ENCODE data around the gene CTCF.

Gene CTCF

DNA sequence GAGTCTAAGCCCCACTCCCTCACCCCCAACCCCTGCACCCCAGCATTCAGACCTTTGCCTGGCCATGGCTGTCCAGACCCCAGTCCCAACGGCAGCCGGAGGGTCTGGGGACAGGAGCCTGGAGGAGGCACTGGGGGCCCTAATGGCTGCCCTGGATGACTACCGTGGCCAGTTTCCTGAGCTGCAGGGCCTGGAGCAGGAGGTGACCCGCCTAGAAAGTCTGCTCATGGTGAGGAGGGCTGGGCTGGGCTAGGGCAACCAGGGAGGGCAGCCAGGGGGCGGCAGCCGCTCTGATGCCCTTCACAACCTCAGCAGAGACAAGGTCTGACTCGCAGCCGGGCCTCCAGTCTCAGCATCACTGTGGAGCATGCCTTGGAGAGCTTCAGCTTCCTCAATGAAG lies 19.3 kb upstream of the CTCF start:
- no peaks in the 10 kb centered on the region for H3K9me3 Mint-ChIP-seq
- peaks cover 44% of the 10 kb centered on the region for H3K4me1 Mint-ChIP-seq
- H3K36me3 Mint-ChIP-seq = peaks cover 2% of the 10 kb centered on the region
- H3K27ac Mint-ChIP-seq = no peak overlapping the region
- no peak overlapping the region for H3K4me3 Mint-ChIP-seq
- H3K27me3 Mint-ChIP-seq = no peaks in the 10 kb centered on the region

DNA sequence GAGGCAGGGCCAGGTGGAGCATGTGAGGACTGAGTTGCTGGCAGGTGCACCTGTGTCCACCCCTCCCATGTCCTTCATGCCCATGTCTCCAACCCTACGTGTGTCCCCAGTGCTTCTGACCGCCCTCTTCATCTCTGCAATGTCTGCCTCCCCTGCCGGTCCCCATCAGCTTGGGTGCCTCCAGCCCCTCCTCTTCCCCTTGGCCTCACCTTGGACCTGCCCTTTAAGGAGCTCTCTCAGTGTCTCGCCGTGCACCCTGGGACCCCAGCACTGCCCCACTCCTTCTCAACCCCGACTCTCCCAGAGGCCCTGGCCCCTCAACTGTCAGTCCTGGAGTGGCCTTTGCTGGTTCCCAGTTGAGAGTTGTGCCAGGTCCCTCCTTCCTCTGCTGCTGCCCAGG lies 18.7 kb upstream of the CTCF start:
- Mint-ChIP-seq H3K4me3 (no peak overlapping the region), H3K27me3 (no peaks in the 10 kb centered on the region), H3K4me1 (peaks cover 48% of the 10 kb centered on the region), H3K9me3 (no peaks in the 10 kb centered on the region), H3K36me3 (peaks cover 2% of the 10 kb centered on the region), H3K27ac (no peak overlapping the region)

DNA sequence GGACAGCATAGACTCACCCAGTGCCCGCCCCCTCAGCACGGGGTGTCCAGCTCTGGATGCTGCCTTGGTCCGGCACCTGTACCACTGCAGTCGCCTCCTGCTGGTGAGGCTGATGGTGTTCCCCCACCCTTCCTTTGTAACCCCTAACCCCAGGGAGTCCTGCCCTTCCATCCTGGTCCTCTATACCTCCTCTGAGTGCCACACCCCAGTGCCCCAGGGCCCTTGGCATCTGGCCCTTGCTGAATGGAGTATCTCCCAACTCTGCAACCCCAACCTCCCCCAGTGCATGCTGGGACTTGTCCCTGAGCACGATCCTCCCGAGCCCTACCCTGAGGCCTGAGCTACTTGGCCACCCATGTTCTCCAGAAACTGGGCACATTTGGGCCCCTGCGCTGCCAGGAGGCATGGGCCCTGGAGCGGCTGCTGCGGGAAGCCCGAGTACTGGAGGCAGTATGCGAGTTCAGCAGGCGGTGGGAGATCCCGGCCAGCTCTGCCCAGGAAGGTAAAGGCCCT lies 17.9 kb upstream of the CTCF start:
- no peaks in the 10 kb centered on the region for H3K27me3 Mint-ChIP-seq
- no peaks in the 10 kb centered on the region for H3K9me3 Mint-ChIP-seq
- H3K27ac Mint-ChIP-seq = no peak overlapping the region
- H3K36me3 Mint-ChIP-seq = peaks cover 2% of the 10 kb centered on the region
- H3K4me3 Mint-ChIP-seq = no peak overlapping the region
- H3K4me1 Mint-ChIP-seq = peaks cover 49% of the 10 kb centered on the region

DNA sequence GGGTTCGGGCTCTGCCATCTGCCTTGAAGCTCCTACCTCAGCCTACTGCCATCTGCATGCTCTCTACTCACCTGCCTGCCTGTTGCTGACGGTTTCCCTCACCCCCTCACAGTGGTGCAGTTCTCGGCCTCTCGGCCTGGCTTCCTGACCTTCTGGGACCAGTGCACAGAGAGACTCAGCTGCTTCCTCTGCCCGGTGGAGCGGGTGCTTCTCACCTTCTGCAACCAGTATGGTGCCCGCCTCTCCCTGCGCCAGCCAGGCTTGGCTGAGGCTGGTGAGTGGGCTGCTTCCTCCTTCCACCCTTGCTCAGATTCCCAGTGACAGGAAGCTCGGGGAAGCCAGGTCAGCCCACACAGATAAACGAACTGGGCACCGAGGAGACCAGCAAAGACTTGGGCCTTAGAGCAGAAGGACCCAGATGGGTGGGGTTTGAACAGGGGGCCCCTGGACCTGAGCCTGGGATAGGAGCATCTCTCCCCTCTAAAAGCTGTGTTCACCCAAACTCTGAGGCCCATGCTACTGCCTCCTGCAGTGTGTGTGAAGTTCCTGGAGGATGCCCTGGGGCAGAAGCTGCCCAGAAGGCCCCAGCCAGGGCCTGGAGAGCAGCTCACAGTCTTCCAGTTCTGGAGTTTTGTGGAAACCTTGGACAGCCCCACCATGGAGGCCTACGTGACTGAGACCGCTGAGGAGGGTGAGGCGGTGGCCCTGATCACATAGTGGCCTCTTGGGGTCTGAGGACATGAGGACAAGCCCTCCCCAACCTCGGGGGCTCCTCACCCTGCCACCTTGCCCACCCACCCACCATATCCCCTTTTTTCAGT lies 17.3 kb upstream of the CTCF start:
- Mint-ChIP-seq H3K4me3 (no peak overlapping the region), H3K4me1 (peaks cover 51% of the 10 kb centered on the region), H3K27ac (no peak overlapping the region), H3K9me3 (no peaks in the 10 kb centered on the region), H3K27me3 (no peaks in the 10 kb centered on the region), H3K36me3 (peaks cover 3% of the 10 kb centered on the region)

DNA sequence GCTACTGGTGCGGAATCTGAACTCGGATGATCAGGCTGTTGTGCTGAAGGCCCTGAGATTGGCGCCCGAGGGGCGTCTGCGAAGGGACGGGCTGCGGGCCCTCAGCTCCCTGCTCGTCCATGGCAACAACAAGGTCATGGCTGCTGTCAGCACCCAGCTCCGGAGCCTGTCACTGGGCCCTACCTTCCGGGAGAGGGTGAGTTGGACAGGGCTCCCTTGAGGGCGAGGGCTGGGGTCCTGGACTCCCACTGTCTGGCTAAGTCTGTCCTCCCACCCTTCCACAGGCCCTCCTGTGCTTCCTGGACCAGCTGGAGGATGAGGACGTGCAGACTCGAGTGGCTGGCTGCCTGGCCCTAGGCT lies 16.7 kb upstream of the CTCF start:
- H3K36me3 Mint-ChIP-seq = peaks cover 3% of the 10 kb centered on the region
- H3K4me3 Mint-ChIP-seq = no peak overlapping the region
- H3K27me3 Mint-ChIP-seq = no peaks in the 10 kb centered on the region
- H3K4me1 Mint-ChIP-seq = peaks cover 48% of the 10 kb centered on the region
- no peak overlapping the region for H3K27ac Mint-ChIP-seq
- H3K9me3 Mint-ChIP-seq = no peaks in the 10 kb centered on the region

DNA sequence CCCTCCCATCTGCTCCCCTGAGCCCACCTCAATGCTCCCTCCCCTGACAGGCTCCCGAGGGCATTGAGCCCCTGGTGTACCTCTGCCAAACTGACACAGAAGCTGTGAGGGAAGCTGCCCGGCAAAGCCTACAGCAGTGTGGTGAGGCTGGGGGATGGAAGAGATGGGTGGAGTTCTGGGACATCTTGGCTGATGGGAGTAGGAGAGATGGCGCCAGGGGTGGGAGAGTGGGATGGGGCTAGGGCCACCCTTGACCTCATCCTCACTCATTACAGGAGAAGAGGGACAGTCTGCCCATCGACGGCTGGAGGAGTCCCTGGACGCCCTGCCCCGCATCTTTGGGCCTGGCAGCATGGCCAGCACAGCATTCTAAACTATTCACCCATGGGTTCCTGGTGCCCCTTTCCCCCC lies 16.2 kb upstream of the CTCF start:
- Mint-ChIP-seq H3K27ac (no peak overlapping the region), H3K4me3 (no peak overlapping the region), H3K36me3 (peaks cover 3% of the 10 kb centered on the region), H3K4me1 (peaks cover 45% of the 10 kb centered on the region), H3K27me3 (no peaks in the 10 kb centered on the region), H3K9me3 (no peaks in the 10 kb centered on the region)

DNA sequence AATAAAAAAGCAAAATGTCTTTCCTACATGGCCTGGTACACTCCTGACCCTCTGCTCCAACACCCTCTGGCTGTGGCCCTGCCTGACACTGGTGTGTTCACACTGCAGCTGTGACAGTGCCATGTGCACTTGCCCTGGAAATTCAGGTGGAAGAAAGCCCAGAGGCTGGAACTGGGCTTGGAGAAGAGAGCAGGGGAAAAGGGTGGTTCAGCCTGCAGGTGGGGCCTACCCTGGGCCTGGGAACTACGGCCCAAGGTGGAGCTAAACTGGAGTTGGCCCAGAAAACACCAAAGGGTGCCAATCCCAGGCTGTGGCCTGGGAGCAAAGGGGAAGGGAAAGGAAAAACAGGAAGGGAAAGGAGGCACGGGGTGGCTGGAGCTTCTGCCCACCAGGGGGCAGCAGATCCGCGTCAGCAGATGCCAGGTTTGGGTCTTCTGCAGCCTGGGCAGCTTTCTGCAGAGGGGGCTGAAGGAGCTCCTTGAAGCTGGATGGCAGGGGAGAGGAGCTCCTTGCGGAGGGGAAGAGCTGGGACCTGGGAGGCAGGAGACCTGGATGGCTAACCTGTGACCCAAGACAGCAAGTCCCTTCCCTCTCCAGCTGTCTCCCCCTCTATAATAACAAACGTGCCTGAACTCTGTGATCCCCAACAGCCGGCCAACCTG lies 15.4 kb upstream of the CTCF start:
- H3K36me3 Mint-ChIP-seq = peaks cover 3% of the 10 kb centered on the region
- H3K4me1 Mint-ChIP-seq = peaks cover 47% of the 10 kb centered on the region
- no peaks in the 10 kb centered on the region for H3K9me3 Mint-ChIP-seq
- peak overlapping the region; percentile 70 for H3K4me3 Mint-ChIP-seq
- peak overlapping the region; percentile 84 for H3K27ac Mint-ChIP-seq
- no peaks in the 10 kb centered on the region for H3K27me3 Mint-ChIP-seq

DNA sequence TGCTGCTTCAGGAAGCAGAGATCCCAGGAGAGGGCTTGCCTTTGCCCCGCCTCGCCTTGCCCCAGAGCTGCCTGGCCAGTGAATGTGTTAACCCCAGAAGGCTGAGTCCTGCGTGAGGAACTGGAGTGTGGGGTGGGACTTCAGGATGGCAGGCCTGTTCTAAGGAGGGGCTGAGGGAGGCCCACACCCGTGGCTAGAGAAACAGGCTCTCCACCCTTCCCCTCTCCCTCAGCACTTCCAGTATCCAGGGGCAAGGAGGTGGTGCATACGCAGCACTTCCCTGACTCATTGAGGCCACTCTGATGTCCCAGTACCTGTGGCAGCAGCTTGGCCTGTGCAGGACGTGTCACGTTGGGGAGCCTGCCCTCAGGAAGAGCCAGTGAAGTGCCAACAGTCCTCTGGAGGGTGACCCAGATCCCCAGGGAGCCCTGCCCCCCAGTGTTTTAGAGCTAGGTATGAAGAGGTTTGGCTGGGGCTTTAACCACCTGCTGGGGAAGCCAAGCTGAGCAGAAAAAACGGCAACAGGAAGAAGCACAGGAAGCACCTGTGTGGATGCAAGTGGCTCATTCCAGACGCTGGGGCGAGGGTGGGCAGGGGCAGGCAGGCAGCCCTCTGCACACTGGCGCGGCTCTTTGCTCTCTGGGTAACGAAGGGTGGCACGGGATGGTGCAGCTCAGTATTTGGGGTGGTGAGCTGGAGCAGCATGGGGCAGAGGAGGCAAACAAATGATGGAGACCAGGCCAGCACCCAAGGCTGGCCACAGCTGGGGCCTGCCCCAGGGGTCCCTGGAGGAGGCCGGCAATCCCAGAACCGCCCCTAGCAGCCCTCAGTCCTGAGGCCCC lies 14.7 kb upstream of the CTCF start:
- peaks cover 48% of the 10 kb centered on the region for H3K4me1 Mint-ChIP-seq
- peaks cover 1% of the 10 kb centered on the region for H3K36me3 Mint-ChIP-seq
- no peaks in the 10 kb centered on the region for H3K27me3 Mint-ChIP-seq
- H3K27ac Mint-ChIP-seq = peak overlapping the region; percentile 92
- peak overlapping the region; percentile 70 for H3K4me3 Mint-ChIP-seq
- no peaks in the 10 kb centered on the region for H3K9me3 Mint-ChIP-seq

DNA sequence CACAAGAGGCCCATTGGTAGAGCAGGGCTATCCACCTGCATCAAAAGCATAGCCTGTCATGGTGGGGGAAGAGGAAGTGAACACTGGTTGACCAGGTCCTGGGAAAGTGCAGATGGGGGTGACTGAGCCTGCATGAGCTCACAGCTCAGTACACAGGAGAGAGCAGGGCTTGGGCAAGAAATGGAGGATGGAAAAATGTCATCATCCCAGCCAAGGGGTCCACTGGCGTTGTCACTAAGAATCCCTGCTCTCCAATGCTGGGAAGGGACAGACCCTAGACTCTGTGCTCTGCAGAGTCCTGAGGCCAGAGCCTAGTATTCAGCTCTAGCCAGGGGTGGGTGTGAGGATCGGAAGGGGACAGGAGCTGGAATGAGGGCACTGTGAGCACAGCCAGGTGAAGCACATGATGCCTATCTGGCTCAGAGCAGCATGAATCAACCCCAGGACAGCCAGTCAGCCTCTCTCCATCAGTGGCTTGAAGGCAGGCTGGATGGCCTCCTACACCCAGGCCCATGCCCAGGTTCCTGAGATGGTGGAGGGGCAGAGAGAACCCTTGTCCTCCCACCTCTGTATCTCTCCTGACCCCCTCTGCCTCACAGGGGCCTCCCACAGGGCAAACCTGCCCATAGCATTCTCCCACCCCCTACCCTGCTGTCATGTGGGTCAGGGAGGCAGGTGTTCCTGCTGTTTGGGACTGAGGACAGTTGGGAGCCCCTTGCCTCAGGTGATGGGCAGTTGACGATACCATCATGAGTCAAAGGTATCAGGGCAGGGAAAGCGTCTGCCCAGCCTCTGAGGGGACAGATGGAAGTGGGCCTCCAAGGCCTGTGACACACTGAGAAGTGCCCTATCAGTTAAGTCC lies 13.8 kb upstream of the CTCF start:
- no peaks in the 10 kb centered on the region for H3K27me3 Mint-ChIP-seq
- H3K27ac Mint-ChIP-seq = peak overlapping the region; percentile 0
- no peaks in the 10 kb centered on the region for H3K9me3 Mint-ChIP-seq
- H3K4me3 Mint-ChIP-seq = no peak overlapping the region
- H3K36me3 Mint-ChIP-seq = peaks cover 1% of the 10 kb centered on the region
- peaks cover 50% of the 10 kb centered on the region for H3K4me1 Mint-ChIP-seq

DNA sequence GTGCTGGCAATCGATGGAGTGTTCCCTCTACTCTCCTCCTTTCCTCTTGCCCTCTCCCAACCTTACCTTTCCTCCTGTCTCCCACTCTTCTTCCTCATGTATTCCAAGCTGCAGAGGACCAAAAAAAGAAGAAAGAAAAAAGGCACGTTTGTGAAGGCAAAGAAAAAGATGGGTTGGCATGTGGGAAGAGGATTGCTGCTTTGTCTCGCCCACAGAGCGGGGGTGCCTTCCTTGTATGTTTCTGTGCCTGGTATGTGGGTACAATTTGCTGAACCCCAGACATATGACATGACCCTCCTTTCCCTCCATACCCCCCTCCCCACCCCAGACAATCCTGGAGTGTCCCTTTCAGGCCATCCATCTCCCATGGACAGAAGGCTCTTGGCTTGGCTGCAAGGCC lies 13.1 kb upstream of the CTCF start:
- H3K4me3 Mint-ChIP-seq = no peak overlapping the region
- H3K27ac Mint-ChIP-seq = no peak overlapping the region
- peaks cover 54% of the 10 kb centered on the region for H3K4me1 Mint-ChIP-seq
- peaks cover 1% of the 10 kb centered on the region for H3K36me3 Mint-ChIP-seq
- H3K27me3 Mint-ChIP-seq = no peaks in the 10 kb centered on the region
- H3K9me3 Mint-ChIP-seq = no peaks in the 10 kb centered on the region

DNA sequence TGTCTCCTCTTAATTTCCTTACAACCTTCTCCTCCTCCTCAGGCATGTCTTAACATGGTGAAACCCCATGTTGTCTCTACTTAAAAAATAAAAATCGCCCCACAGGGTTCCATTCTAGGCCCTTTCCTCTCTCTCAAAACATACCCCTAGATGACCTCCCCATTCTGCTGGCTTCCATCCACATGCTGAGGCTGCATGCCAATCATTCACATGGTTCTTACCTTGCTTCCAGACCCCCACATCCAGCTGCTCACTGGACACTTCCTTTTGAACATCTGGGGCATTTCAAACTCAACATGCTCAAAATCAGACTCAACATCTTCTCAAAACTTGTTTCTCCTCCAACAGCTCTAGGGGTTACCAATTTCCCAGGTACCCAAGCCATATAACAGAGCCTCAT lies 12.4 kb upstream of the CTCF start:
- H3K27ac Mint-ChIP-seq = peak overlapping the region; percentile 72
- H3K9me3 Mint-ChIP-seq = no peaks in the 10 kb centered on the region
- no peak overlapping the region for H3K4me3 Mint-ChIP-seq
- H3K4me1 Mint-ChIP-seq = peaks cover 58% of the 10 kb centered on the region
- H3K27me3 Mint-ChIP-seq = no peaks in the 10 kb centered on the region
- peaks cover 1% of the 10 kb centered on the region for H3K36me3 Mint-ChIP-seq

DNA sequence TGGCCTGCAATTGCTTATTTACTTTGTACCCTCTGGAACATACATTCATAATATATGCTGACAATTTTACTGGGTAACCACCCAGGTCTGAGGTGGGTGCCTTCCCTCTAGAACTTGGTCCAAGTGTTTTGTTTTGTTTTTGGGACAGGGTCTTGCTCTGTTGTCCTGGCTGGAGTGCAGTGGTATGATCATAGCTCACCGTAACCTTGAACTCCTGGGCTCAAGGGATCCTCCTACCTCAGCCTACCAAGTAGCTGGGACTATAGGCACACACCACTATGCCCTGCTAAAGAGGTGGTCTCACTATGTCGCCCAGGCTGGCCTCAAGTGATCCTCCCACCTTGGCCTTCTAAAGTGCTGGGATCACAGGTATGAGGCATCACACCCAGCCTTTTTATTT lies 11.2 kb upstream of the CTCF start:
- Mint-ChIP-seq H3K27ac (no peak overlapping the region), H3K4me1 (peaks cover 68% of the 10 kb centered on the region), H3K4me3 (no peak overlapping the region), H3K9me3 (no peaks in the 10 kb centered on the region), H3K27me3 (no peaks in the 10 kb centered on the region), H3K36me3 (peaks cover 1% of the 10 kb centered on the region)

DNA sequence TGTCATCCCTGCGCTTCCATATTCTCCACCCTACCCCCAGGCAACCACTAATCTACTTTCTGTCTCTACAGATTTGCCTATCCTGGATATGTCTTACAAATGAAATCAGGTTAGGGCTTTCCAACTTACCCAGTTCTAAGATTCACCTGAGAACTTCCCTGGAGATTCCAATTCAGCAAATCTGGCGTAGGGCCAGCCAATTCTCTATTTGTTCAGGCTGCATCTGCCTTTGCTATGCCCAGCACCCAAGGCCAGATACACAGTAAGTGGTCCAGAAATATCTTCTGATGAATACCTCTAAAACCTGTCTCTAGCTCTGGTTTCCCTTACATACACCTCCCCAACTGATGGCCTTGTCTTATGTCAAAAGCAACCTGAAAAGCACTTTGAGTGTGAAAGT lies 10.4 kb upstream of the CTCF start:
- Mint-ChIP-seq H3K36me3 (peaks cover 1% of the 10 kb centered on the region), H3K4me1 (peaks cover 68% of the 10 kb centered on the region), H3K27ac (peak overlapping the region; percentile 93), H3K27me3 (no peaks in the 10 kb centered on the region), H3K4me3 (no peak overlapping the region), H3K9me3 (no peaks in the 10 kb centered on the region)

DNA sequence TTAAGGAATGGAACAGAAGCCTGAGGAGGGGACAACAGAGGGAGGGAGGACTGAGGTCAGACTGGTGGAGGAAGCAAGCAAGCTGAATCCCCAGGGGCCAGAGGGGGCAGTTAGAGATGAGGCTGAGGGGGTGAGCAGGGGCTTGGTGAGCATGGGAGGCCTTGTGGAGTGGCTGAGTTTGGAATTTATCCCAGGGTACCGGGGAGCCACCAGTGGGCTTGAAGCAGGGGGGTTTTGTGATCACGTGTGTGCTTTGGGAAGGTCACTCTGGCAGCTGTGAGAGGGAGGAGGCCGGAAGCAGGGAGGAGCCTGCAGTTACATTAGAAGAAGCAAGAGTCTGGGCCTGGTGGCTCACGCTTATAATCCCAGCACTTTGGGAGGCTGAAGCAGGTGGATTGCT lies 9.8 kb upstream of the CTCF start:
- no peaks in the 10 kb centered on the region for H3K27me3 Mint-ChIP-seq
- peaks cover 67% of the 10 kb centered on the region for H3K4me1 Mint-ChIP-seq

DNA sequence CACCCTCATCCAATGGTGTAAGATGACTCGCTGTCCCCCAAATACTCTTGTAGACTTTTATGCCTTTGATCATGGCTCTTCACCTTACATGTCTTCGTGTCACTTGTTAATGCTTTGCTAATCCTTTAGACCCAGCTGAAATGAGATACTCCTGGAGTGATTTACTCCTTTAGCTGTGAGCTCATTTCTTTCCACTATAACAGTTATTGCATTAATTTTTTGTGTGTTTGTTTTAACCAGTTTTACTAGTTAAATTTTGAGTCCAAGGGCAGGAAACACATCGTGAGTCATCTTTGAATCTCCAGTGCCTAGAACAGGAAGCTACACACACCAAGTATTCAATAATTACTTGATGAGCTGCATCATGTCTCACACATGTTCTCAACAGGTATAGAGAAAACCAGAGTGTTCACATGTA lies 6.5 kb upstream of the CTCF start:
- Mint-ChIP-seq H3K36me3 (peaks cover 2% of the 10 kb centered on the region), H3K4me3 (peak overlapping the region; percentile 81), H3K9me3 (no peaks in the 10 kb centered on the region), H3K27ac (peak overlapping the region; percentile 98), H3K27me3 (no peaks in the 10 kb centered on the region), H3K4me1 (peaks cover 56% of the 10 kb centered on the region)

More for the DNA sequence above, 9.8 kb upstream of the CTCF start:
- Mint-ChIP-seq H3K4me3 (peak overlapping the region; percentile 47), H3K36me3 (peaks cover 1% of the 10 kb centered on the region), H3K27ac (peak overlapping the region; percentile 93), H3K9me3 (no peaks in the 10 kb centered on the region)
